ENCODE data around the gene HEXD. TPM values are rescaled to one million over a fixed set of nuclear protein-coding genes. Genes with fewer than 3 reads are reported as not detected.

Gene HEXD
- total RNA-seq, 3 donors from 2014 or later: 25.3 to 54.6 (median 42.1) TPM

DNA sequence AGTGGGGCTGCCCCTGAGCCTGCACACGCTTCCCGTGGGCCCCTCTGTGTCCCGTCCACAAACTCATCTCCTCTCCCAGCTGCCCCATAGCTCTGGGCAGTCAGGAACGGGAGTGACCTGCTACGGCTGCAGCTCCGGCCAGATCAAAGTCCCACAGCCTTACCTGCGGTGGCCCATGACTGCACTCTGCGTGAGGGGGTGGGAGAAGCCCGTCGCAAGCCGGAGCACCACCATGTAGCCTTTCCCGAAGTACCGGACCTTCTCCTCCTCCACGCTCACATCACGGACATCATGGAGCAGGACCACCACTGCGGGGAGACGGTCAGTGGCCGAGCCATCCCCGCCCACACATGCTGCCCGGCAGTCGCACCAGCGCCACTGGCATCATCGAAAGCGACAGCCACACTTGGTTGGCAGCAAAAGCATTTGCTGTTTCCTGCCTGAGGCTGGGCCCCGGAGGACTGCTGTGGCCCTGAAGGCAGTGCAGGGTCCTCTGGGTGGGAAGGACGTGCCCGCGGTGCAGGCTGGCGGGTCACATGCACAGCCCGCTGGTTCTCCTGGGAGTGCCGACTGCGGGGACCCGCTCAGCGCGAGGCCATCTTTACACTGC is 26.2 kb downstream of the HEXD start:
- ATAC-seq: no peak
- TF ChIP-seq, protein P1, sequence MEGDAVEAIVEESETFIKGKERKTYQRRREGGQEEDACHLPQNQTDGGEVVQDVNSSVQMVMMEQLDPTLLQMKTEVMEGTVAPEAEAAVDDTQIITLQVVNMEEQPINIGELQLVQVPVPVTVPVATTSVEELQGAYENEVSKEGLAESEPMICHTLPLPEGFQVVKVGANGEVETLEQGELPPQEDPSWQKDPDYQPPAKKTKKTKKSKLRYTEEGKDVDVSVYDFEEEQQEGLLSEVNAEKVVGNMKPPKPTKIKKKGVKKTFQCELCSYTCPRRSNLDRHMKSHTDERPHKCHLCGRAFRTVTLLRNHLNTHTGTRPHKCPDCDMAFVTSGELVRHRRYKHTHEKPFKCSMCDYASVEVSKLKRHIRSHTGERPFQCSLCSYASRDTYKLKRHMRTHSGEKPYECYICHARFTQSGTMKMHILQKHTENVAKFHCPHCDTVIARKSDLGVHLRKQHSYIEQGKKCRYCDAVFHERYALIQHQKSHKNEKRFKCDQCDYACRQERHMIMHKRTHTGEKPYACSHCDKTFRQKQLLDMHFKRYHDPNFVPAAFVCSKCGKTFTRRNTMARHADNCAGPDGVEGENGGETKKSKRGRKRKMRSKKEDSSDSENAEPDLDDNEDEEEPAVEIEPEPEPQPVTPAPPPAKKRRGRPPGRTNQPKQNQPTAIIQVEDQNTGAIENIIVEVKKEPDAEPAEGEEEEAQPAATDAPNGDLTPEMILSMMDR (IDR thresholded peaks at IDR 0.05): no peak
- Histone ChIP-seq H3K4me3 (no peak overlapping the region), H3K36me3 (ENCODE audit: low read depth) (no peaks in the 10 kb centered on the region), H3K4me1 (ENCODE audit: low read depth) (no peaks in the 10 kb centered on the region), H3K9me3 (no peaks in the 10 kb centered on the region)
- intact Hi-C loops (cut with DNase I, micrococcal nuclease): no loop called here
- no peak for DNase-seq

DNA sequence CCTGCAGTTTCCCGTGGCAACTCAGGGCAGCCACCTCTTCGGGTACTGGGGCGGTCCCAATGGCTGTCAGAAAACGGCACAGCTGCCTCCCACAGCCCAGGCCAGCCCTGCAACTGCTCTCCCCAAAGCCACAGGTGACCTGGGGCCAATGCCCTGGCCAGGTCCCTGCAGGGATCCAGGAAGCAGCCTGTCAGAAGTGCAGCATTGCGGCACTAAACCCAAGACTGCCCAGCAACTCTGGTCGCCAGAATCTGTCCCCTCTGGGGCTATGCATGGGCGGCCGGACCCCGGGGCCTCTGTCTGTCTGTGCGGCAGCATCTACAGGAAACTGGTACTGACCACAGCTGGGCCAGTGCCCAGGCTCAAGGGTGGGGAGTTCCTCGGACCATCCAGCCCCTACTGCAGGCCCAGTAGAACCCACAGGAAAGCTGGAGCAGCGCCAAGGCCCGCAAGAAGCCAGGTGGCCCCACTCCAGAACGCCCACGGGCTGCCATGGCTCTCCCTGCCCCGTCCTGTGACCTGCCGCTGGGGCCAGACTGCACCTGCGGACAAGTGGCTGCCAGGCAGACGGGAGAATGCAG is 26.9 kb downstream of the HEXD start:
- TF ChIP-seq, protein P1 (IDR thresholded peaks at IDR 0.05): no peak
- peak in 1 of 3 donors; percentile 65 for DNase-seq
- no peak overlapping the region for H3K4me3 ChIP-seq

DNA sequence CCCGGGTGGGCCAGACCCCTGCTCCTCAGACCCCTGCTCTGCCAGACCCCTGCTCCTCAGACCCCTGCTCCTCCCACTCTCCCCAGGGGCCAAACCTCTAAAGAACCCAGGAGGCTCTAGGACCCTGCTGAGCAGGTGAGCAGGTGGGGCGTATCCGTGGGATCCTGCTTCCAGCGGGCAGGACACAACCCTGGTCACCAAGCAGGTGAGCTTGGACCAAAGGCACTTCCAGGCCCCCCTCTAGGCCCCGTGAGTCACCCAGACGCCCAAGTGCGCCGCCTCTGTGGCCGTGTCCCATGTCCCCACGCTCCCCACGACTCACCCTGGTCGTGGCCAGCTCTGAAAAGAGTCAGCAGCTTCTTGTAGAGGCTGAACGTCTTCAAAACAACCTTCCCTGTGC is 27.4 kb downstream of the HEXD start:
- no peak overlapping the region for H3K4me3 ChIP-seq
- intact Hi-C loops (cut with DNase I, micrococcal nuclease): no loop called here
- H3K9me3 ChIP-seq: no peaks in the 10 kb centered on the region
- no peaks in the 10 kb centered on the region for H3K36me3 ChIP-seq (ENCODE audit: low read depth)
- peaks cover 4% of the 10 kb centered on the region for H3K4me1 ChIP-seq (ENCODE audit: low read depth)
- DNase-seq: no peak
- TF ChIP-seq, protein P1 (IDR thresholded peaks at IDR 0.05): no peak
- ATAC-seq: no peak

More for the DNA sequence above, 26.9 kb downstream of the HEXD start:
- Histone ChIP-seq H3K4me1 (ENCODE audit: low read depth) (peaks cover 4% of the 10 kb centered on the region), H3K9me3 (no peaks in the 10 kb centered on the region), H3K36me3 (ENCODE audit: low read depth) (no peaks in the 10 kb centered on the region)
- intact Hi-C loops (cut with DNase I, micrococcal nuclease): no loop called here
- ATAC-seq: no peak

DNA sequence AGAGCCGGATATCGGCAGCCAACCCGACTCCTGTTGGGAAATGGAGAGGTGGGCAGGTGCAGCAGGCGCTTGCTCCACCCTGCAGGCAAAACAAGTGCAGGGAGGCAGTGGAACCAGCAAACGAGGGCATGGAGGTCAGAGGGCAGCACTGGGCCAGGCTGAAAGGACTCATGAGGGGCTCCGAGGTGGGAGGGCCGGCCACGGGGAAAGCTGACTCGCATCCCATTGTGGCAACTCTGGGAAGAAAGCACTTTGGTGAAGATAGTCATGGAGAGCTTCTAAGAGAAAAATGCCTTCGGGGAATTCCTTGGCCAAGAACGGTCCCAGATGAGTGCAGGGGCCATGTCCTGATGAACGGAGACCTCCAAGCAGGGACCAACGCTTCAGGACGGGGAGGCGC is 28.0 kb downstream of the HEXD start:
- TF ChIP-seq, protein P1 (IDR thresholded peaks at IDR 0.05): no peak
- peaks cover 4% of the 10 kb centered on the region for H3K4me1 ChIP-seq (ENCODE audit: low read depth)
- no peaks in the 10 kb centered on the region for H3K9me3 ChIP-seq
- H3K36me3 ChIP-seq (ENCODE audit: low read depth): no peaks in the 10 kb centered on the region
- H3K4me3 ChIP-seq: no peak overlapping the region
- DNase-seq (no peak), ATAC-seq (no peak)
- intact Hi-C loops (cut with DNase I, micrococcal nuclease): no loop called here

DNA sequence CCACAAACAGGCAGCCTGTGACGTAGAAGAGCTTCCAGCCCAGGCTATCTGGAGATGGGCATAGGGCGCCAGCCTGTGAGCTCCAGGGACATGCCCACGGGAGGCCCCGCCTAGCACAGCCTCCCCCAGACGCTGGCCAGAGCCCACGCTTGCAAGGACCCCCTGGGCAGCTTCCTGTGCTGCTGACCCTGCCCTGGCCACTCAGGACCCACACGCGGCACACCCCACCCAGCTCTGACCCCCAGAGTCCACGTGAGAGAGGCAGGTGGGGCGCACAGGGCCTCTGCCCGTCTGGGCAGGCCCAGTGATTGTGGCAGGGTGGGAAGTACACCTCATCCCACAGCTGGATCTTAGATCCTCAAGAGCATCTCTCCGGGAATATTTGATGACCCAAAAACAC is 28.5 kb downstream of the HEXD start:
- H3K4me1 ChIP-seq (ENCODE audit: low read depth): peaks cover 4% of the 10 kb centered on the region
- H3K36me3 ChIP-seq (ENCODE audit: low read depth): no peaks in the 10 kb centered on the region
- no peak overlapping the region for H3K4me3 ChIP-seq
- intact Hi-C loops (cut with DNase I, micrococcal nuclease): no loop called here
- ATAC-seq (no peak), DNase-seq (no peak)
- no peaks in the 10 kb centered on the region for H3K9me3 ChIP-seq
- TF ChIP-seq, protein P1 (IDR thresholded peaks at IDR 0.05): no peak

Measured in mucosa of descending colon (tissue), 3 donors.